ENCODE results near the gene CNGA2. TPM values are rescaled to one million over a fixed set of nuclear protein-coding genes. Genes with fewer than 3 reads are reported as not detected.

CNGA2 gene
- total and polyA plus RNA-seq, 9 of the 15 experiments (the other 6 are each of a cell fraction or from before 2014, with no cell fraction given) = not detected

- H3K4me1 ChIP-seq (replicated peaks in 1 of 2; ENCODE audit: control insufficient read depth in 2 of 2, insufficient read depth in 2 of 2, low read length in 2 of 2) = no peaks in the 10 kb centered on the region; a peak in 1 of 5 replicates
- no peak overlapping the region for H3K9ac ChIP-seq (ENCODE audit: insufficient read depth in 1 of 2, low read depth in 2 of 2, low read length in 2 of 2)
- DNase-seq (ENCODE audit: extremely low read depth in 1 of 4, low spot score in 3 of 4) (no peak), FAIRE-seq (no peak), ATAC-seq (no peak)
- H3K79me2 ChIP-seq (ENCODE audit: control insufficient read depth, insufficient read depth, low read length) = no peaks in the 10 kb centered on the region
- no peak for TF ChIP-seq CTCF (IDR thresholded peaks at IDR 0.05 in 2 of 3, conservative IDR thresholded peaks at IDR 0.05 in 1 of 3; ENCODE audit: insufficient read depth in 2 of 3, low read depth in 1 of 3, low read length in 3 of 3)
- TF ChIP-seq SNIP1 (IDR thresholded peaks at IDR 0.05; ENCODE audit: low read depth) = no peak
- no peak for TF ChIP-seq ESRRB (CRISPR knock-in tag; IDR thresholded peaks at IDR 0.05; ENCODE audit: borderline replicate concordance)
- TF ChIP-seq, protein P1, sequence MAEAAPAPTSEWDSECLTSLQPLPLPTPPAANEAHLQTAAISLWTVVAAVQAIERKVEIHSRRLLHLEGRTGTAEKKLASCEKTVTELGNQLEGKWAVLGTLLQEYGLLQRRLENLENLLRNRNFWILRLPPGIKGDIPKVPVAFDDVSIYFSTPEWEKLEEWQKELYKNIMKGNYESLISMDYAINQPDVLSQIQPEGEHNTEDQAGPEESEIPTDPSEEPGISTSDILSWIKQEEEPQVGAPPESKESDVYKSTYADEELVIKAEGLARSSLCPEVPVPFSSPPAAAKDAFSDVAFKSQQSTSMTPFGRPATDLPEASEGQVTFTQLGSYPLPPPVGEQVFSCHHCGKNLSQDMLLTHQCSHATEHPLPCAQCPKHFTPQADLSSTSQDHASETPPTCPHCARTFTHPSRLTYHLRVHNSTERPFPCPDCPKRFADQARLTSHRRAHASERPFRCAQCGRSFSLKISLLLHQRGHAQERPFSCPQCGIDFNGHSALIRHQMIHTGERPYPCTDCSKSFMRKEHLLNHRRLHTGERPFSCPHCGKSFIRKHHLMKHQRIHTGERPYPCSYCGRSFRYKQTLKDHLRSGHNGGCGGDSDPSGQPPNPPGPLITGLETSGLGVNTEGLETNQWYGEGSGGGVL (CRISPR knock-in tag; IDR thresholded peaks at IDR 0.05) = no peak
- TF ChIP-seq FUS (optimal IDR thresholded peaks at IDR 0.05; ENCODE audit: low read depth, low read length) = no peak
- TF ChIP-seq ATF4 (CRISPR knock-in tag; IDR thresholded peaks at IDR 0.05) = no peak
- TF ChIP-seq SMARCE1 (IDR thresholded peaks at IDR 0.05) = no peak
- TF ChIP-seq ZNF277 (CRISPR knock-in tag; IDR thresholded peaks at IDR 0.05; ENCODE audit: borderline replicate concordance) = no peak
- TF ChIP-seq TBP (optimal IDR thresholded peaks at IDR 0.05; ENCODE audit: low read depth, low read length) = no peak
- TF ChIP-seq SIRT6 (IDR thresholded peaks at IDR 0.05; ENCODE audit: low read depth, low read length) = no peak
- ChIA-PET CTCF (ENCODE audit: low intra/inter-chr PET ratio) (no interaction called here), POLR2A (interaction anchor here (0.7 to 0.8 kb wide), 2 partner anchors 11 to 13 kb away, joined by 3 to 4 read pairs; no protein-coding TSS in a partner anchor)
- no peaks in the 10 kb centered on the region for H3K9me1 ChIP-seq (ENCODE audit: control insufficient read depth, insufficient read depth, low read length)
- WGBS (ENCODE audit: insufficient coverage, low coverage, missing lambda C conversion rate) = 0% methylated on average over 2 of the region's 5 CpGs
- no peak overlapping the region for H3K27ac ChIP-seq (ENCODE audit: extremely low read depth, low read depth, low read length)
- no peaks in the 10 kb centered on the region for H4K20me1 ChIP-seq (replicated peaks; ENCODE audit: control insufficient read depth, insufficient read depth, low read length)
- no peak overlapping the region for H2AFZ ChIP-seq (ENCODE audit: low read depth, low read length)
- peaks cover 0 to 8% of the 10 kb centered on the region in 2 experiments; a peak in 3 of 5 replicates for H3K27me3 ChIP-seq (ENCODE audit: control insufficient read depth in 2 of 2, insufficient read depth in 2 of 2, low read length in 2 of 2)
- no peak overlapping the region for H3K4me2 ChIP-seq (ENCODE audit: insufficient read depth, low read length)
- in situ Hi-C loops (cut with MboI) = no loop called here
- H3K4me3 ChIP-seq = no peak overlapping the region
- intact Hi-C loops (cut with micrococcal nuclease) = no loop called here
- no TSS peak for BruUV-seq (replicated peaks)
- no peaks in the 10 kb centered on the region for H3K9me3 ChIP-seq (replicated peaks; ENCODE audit: control insufficient read depth, insufficient read depth, low read depth, low read length)
- H3K36me3 ChIP-seq (ENCODE audit: control insufficient read depth, insufficient read depth, low read length) = no peaks in the 10 kb centered on the region
These were observed 23.4 kb upstream of the CNGA2 start for GRCh38 chrX:151711154-151711553.

All from K562 (cell line).